Activated B cell treated with CpG ODN at 0.5 μM for 24 hours (primary cell): Measurements from ENCODE around the gene CDRT4. TPM values are rescaled to one million over a fixed set of nuclear protein-coding genes. Genes with fewer than 3 reads are reported as not detected.
"Not testable (repeated sequence)": the region's sequence is repeated elsewhere in the genome, so short reads cannot be mapped to it uniquely, and the experiment has no call there.

Experiments used
- ATAC-seq: fragments of 200-7000 bp; cut with Tn5 transposase; one replicate; pipeline ENCODE4 v1.10.0; 2021; ENCODE audit warnings: low read depth, mild to moderate bottlenecking, moderate library complexity
- CTCF ChIA-PET: fragments of 350-600 bp; sonication (Branson Sonifier 250); formaldehyde crosslinking; loops from one replicate; lab custom pipeline; 2021; ENCODE audit warnings: antibody characterized with exemption; lab: Charles Lee
- POLR2A ChIA-PET: fragments of 350-600 bp; sonication (Branson Sonifier 250); formaldehyde crosslinking; loops from one replicate; lab custom pipeline; 2021; ENCODE audit warnings: antibody characterized with exemption; lab: Charles Lee
- DNase-seq: peaks from one replicate; pipeline ENCODE4 v3.0.0; 2022
- H3K27ac Mint-ChIP-seq: one replicate; pipeline ENCODE4 v1.8.0; 2020; ENCODE audit warnings: mixed read lengths
- H3K27me3 Mint-ChIP-seq: one replicate; pipeline ENCODE4 v1.8.0; 2021; ENCODE audit warnings: mixed read lengths
- H3K36me3 Mint-ChIP-seq: one replicate; pipeline ENCODE4 v1.8.0; 2021; ENCODE audit warnings: low read depth, mixed read lengths
- H3K4me1 Mint-ChIP-seq: one replicate; pipeline ENCODE4 v1.8.0; 2021; ENCODE audit warnings: mixed read lengths
- H3K4me3 Mint-ChIP-seq: one replicate; pipeline ENCODE4 v1.8.0; 2020; ENCODE audit warnings: mild to moderate bottlenecking, mixed read lengths
- H3K9me3 Mint-ChIP-seq: one replicate; pipeline ENCODE4 v1.8.0; 2020; ENCODE audit warnings: mixed read lengths
- intact Hi-C: fragments of 100-400 bp; cut with micrococcal nuclease; formaldehyde crosslinking; loops from one replicate; pipeline ENCODE4 v1.15.1; 2024
- total RNA-seq: library from RNA; stranded (reverse); gene quantifications from 2 replicates; pipeline ENCODE4 v1.2.3, GENCODE V29; 2022
- TF ChIP-seq, protein P1 (sequence below): fragments of 200-600 bp; IDR thresholded peaks from one replicate; pipeline ENCODE4 v1.8.0; 2022; ENCODE audit warnings: antibody characterized with exemption, mild to moderate bottlenecking

CDRT4 gene
- total RNA-seq, 1 donor from 2014 or later, result 5.3 TPM

DNA sequence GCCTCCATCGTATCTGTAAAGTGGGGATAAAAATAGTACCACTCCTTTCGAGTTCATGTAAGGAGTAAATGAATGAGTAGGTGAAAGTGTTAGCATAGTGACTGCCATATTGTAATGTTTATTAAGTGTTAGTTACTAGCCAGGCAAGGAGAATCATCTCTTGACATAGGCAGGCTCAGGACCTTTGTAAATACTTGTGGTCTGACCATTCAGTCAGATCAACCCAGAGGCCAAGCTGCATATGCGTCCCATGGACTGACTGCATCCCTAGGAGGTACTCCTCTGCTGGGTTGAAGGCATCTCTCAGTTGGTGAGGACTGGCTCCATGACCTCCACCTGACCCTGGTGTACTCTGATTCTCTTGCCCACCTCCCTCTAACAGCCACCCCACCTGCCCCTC lies 40.5 kb upstream of the CDRT4 start:
- ATAC-seq (no peak), DNase-seq (no peak)
- ChIA-PET POLR2A (no interaction called here), CTCF (no interaction called here)
- Mint-ChIP-seq H3K4me3 (no peak overlapping the region), H3K36me3 (peaks cover 12% of the 10 kb centered on the region), H3K27me3 (no peaks in the 10 kb centered on the region), H3K27ac (no peak overlapping the region), H3K9me3 (no peaks in the 10 kb centered on the region), H3K4me1 (peaks cover 12% of the 10 kb centered on the region)
- intact Hi-C loops, result no loop called here
- TF ChIP-seq, protein P1, sequence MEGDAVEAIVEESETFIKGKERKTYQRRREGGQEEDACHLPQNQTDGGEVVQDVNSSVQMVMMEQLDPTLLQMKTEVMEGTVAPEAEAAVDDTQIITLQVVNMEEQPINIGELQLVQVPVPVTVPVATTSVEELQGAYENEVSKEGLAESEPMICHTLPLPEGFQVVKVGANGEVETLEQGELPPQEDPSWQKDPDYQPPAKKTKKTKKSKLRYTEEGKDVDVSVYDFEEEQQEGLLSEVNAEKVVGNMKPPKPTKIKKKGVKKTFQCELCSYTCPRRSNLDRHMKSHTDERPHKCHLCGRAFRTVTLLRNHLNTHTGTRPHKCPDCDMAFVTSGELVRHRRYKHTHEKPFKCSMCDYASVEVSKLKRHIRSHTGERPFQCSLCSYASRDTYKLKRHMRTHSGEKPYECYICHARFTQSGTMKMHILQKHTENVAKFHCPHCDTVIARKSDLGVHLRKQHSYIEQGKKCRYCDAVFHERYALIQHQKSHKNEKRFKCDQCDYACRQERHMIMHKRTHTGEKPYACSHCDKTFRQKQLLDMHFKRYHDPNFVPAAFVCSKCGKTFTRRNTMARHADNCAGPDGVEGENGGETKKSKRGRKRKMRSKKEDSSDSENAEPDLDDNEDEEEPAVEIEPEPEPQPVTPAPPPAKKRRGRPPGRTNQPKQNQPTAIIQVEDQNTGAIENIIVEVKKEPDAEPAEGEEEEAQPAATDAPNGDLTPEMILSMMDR, result no peak

DNA sequence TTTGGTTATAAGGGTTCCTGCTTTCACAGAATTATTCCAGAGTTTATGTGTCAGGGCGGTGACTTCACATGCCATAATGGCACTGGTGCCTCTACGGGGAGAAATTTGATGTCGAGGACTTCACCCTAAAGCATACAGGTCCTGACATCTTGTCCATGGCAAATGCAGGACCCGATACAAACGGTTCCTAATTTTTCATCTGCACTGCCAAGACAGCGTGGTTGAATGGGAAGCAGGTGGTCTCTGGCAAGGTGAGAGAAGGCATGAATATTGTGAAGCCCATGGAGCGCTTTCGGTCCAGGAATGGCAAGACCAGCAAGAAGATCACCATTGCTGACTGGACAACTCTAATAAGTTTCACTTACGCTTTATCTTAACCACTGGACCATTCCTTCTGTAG lies 39.6 kb upstream of the CDRT4 start:
- no peak overlapping the region for H3K27ac Mint-ChIP-seq
- peaks cover 18% of the 10 kb centered on the region for H3K4me1 Mint-ChIP-seq
- ATAC-seq, result no peak
- peaks cover 12% of the 10 kb centered on the region for H3K36me3 Mint-ChIP-seq
- POLR2A ChIA-PET, result no interaction called here
- TF ChIP-seq, protein P1, result no peak
- no peak overlapping the region for H3K4me3 Mint-ChIP-seq
- no peak for DNase-seq
- no peaks in the 10 kb centered on the region for H3K27me3 Mint-ChIP-seq
- CTCF ChIA-PET, result no interaction called here
- no peaks in the 10 kb centered on the region for H3K9me3 Mint-ChIP-seq
- intact Hi-C loops, result no loop called here

DNA sequence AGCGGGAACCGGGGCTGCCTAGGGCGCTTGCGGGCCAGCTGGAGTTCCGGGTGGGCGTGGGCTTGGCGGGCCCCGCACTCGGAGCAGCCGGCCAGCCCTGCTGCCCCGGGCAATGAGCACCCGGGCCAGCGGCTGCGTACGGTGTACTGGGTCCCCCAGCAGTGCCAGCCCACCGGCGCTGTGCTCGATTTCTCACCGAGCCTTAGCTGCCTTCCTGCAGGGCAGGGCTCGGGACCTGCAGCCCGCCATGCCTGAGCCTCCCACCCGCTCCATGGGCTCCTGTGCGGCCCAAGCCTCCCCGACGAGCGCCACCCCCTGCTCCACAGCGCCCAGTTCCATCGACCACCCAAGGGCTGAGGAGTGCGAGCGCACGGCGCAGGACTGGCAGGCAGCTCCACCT lies 38.3 kb upstream of the CDRT4 start:
- intact Hi-C loops, CTCF ChIA-PET, DNase-seq, H3K4me3 Mint-ChIP-seq, POLR2A ChIA-PET, H3K9me3 Mint-ChIP-seq, ATAC-seq, H3K27ac Mint-ChIP-seq, H3K27me3 Mint-ChIP-seq: not testable (repeated sequence)
- Mint-ChIP-seq H3K4me1 (peaks cover 14% of the 10 kb centered on the region), H3K36me3 (peaks cover 12% of the 10 kb centered on the region)

DNA sequence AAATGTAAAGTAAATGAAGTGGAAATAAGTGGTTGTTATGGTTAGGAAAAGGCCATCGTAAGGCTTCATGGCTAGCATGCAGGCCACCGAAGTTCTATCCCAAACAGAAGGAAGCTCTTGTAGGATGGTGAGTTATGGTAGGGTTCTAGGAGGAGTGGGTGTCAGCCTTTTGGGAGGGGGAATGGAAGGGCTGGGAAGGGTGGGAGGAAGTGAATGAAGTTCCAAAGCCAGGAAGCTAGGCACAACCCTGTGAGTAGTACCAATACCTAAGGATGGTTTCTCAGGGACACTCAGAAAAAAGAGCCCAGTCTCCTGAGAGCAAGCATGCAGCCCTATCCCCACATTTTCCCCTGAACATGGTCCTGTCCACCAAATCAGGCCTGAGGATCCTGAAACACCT lies 36.3 kb upstream of the CDRT4 start:
- ATAC-seq, result no peak
- DNase-seq, result no peak
- H3K27ac Mint-ChIP-seq, result no peak overlapping the region
- intact Hi-C loops, result loop anchor here (1.0 kb wide), 1 partner anchor 246 kb away; no protein-coding TSS in a partner anchor
- TF ChIP-seq, protein P1, result no peak
- no peaks in the 10 kb centered on the region for H3K27me3 Mint-ChIP-seq
- H3K4me1 Mint-ChIP-seq, result peaks cover 14% of the 10 kb centered on the region
- no peak overlapping the region for H3K4me3 Mint-ChIP-seq
- ChIA-PET CTCF (interaction anchor here (1.4 to 2.4 kb wide), 2 partner anchors 9 to 250 kb away, joined by 4 to 7 read pairs; no protein-coding TSS in a partner anchor), POLR2A (no interaction called here)
- H3K9me3 Mint-ChIP-seq, result no peaks in the 10 kb centered on the region
- peaks cover 7% of the 10 kb centered on the region for H3K36me3 Mint-ChIP-seq

DNA sequence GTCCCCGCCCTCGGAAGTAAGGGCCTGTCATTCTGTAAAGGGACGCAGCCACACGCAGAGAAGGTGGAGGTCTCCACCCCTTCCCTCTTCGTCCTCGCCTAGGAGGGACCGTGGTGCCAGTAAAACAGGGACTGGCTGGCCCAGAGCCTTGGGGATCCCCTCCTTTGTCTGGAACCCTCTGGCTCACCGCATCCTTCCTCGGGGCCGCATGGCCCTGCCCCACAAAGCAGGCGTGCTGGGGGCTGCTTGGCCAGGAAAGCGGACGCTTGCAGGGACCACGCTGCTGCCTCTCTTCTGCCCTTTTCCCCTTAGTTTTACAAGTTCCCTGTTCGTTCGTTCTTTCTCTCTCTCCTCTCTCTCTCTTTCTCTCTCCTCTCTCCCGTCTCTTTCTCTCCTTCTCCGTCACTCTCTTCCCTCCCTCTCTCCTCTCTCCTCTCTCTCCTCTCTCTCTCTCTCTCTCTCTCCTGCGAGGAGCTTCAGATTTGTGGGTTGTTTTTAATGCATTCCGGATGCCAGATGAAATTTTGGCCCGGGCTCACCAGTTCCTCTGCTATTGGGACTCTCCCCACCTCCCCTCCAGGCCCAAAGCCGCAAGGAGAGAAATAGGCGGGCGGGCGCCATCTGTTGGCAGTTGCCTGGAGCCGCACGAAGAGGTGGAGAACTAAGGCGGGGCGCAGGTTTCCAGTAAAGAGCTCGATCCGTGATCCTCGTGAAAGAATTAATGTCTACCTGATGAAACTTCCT lies 35.1 kb upstream of the CDRT4 start:
- H3K4me3 Mint-ChIP-seq, result peak overlapping the region; percentile 72
- DNase-seq, result peak; percentile 57
- H3K27ac Mint-ChIP-seq, result no peak overlapping the region
- POLR2A ChIA-PET, result interaction anchor here (0.6 kb wide), 1 partner anchor 497 kb away, joined by 3 read pairs; the partner anchor contains the start of genes TTC19 and ZSWIM7
- intact Hi-C loops, result loop anchor here (1.0 kb wide), 1 partner anchor 245 kb away; no protein-coding TSS in a partner anchor
- peaks cover 7% of the 10 kb centered on the region for H3K36me3 Mint-ChIP-seq
- peak; percentile 93 for ATAC-seq
- H3K27me3 Mint-ChIP-seq, result no peaks in the 10 kb centered on the region
- TF ChIP-seq, protein P1, result no peak
- CTCF ChIA-PET, result interaction anchor here (0.6 to 2.4 kb wide), 7 partner anchors 8 to 249 kb away, joined by 3 to 11 read pairs (median 5); no protein-coding TSS in a partner anchor
- no peaks in the 10 kb centered on the region for H3K9me3 Mint-ChIP-seq
- H3K4me1 Mint-ChIP-seq, result peaks cover 14% of the 10 kb centered on the region
